SK-N-SH treated with all-trans-retinoic acid at 6 μM for 48 hours (cell line): Measurements from ENCODE around the gene IGF1.

Experiments used
- ATAC-seq: fragments of 200-7000 bp; cut with Tn5 transposase; 3 replicates; pipeline ENCODE4 v1.9.1; 2020; ENCODE audit warnings: mild to moderate bottlenecking, moderate library complexity
- ARNTL ChIP-seq: fragments of 450-650 bp; formaldehyde crosslinking; IDR thresholded peaks from 2 replicates; pipeline ENCODE4 v1.5.0; 2020; ENCODE audit warnings: low read depth, mild to moderate bottlenecking, moderate library complexity, borderline replicate concordance
- BACH2 ChIP-seq: fragments of 250-450 bp; sonication (Bioruptor Pico); IDR thresholded peaks from 2 replicates; pipeline ENCODE4 v1.9.0; 2021; ENCODE audit warnings: mild to moderate bottlenecking, borderline replicate concordance
- CSDC2 ChIP-seq: fragments of 250-450 bp; sonication (Bioruptor Pico); IDR thresholded peaks from 2 replicates; pipeline ENCODE4 v1.5.0; 2020; ENCODE audit warnings: mild to moderate bottlenecking, moderate library complexity
- CSRNP3 ChIP-seq: fragments of 250-450 bp; sonication (Bioruptor Pico); IDR thresholded peaks from 2 replicates; pipeline ENCODE4 v1.5.1; 2021; ENCODE audit warnings: mild to moderate bottlenecking, moderate library complexity
- ESRRG ChIP-seq: fragments of 250-450 bp; sonication (Bioruptor Pico); IDR thresholded peaks from 2 replicates; pipeline ENCODE4 v1.6.1; 2021; ENCODE audit warnings: mild to moderate bottlenecking
- GLIS3 ChIP-seq: fragments of 250-450 bp; sonication (Bioruptor Pico); IDR thresholded peaks from 2 replicates; pipeline ENCODE4 v1.5.0; 2020; ENCODE audit warnings: mild to moderate bottlenecking, moderate library complexity
- ISL1 ChIP-seq: fragments of 250-450 bp; sonication (Bioruptor Pico); IDR thresholded peaks from 2 replicates; pipeline ENCODE4 v2.1.2; 2022; ENCODE audit warnings: mild to moderate bottlenecking, moderate library complexity
- OSR1 ChIP-seq: fragments of 250-450 bp; sonication (Bioruptor Pico); IDR thresholded peaks from 2 replicates; pipeline ENCODE4 v1.8.0; 2022; ENCODE audit warnings: moderate library complexity, mild to moderate bottlenecking, inconsistent platforms
- PATZ1 ChIP-seq: fragments of 250-450 bp; sonication (Bioruptor Pico); IDR thresholded peaks from 2 replicates; pipeline ENCODE4 v1.8.0; 2020; ENCODE audit warnings: mild to moderate bottlenecking, moderate library complexity, borderline replicate concordance
- POU6F1 ChIP-seq: fragments of 250-450 bp; sonication (Bioruptor Pico); IDR thresholded peaks from 2 replicates; pipeline ENCODE4 v1.8.0; 2021; ENCODE audit warnings: low read depth, mild to moderate bottlenecking, moderate library complexity, borderline replicate concordance
- PPARA ChIP-seq: fragments of 250-450 bp; sonication (Bioruptor Pico); IDR thresholded peaks from 2 replicates; pipeline ENCODE4 v1.5.0; 2020; ENCODE audit warnings: mild to moderate bottlenecking, borderline replicate concordance
- RARB ChIP-seq: fragments of 250-450 bp; sonication (Bioruptor Pico); IDR thresholded peaks from 2 replicates; pipeline ENCODE4 v1.8.0; 2021; ENCODE audit warnings: mild to moderate bottlenecking, moderate library complexity
- TCF4 ChIP-seq: fragments of 250-450 bp; sonication (Bioruptor Pico); IDR thresholded peaks from 2 replicates; pipeline ENCODE4 v1.8.0; 2021; ENCODE audit warnings: mild to moderate bottlenecking, moderate library complexity, borderline replicate concordance
- TOX ChIP-seq: fragments of 250-450 bp; sonication (Bioruptor Pico); IDR thresholded peaks from 2 replicates; pipeline ENCODE4 v1.8.0; 2021; ENCODE audit warnings: mild to moderate bottlenecking, moderate library complexity, borderline replicate concordance
- TSHZ2 ChIP-seq: fragments of 250-450 bp; sonication (Bioruptor Pico); IDR thresholded peaks from 2 replicates; pipeline ENCODE4 v1.5.0; 2020; ENCODE audit warnings: mild to moderate bottlenecking, moderate library complexity
- ZC3H10 ChIP-seq: fragments of 250-450 bp; sonication (Bioruptor Pico); IDR thresholded peaks from 2 replicates; pipeline ENCODE4 v1.5.1; 2021; ENCODE audit warnings: mild to moderate bottlenecking, moderate library complexity
- ZFP3 ChIP-seq: fragments of 250-450 bp; sonication (Bioruptor Pico); IDR thresholded peaks from 2 replicates; pipeline ENCODE4 v1.5.0; 2020; ENCODE audit warnings: mild to moderate bottlenecking, moderate library complexity
- ZFP30 ChIP-seq: fragments of 450-650 bp; formaldehyde crosslinking; IDR thresholded peaks from 2 replicates; pipeline ENCODE4 v1.5.0; 2022; ENCODE audit warnings: mild to moderate bottlenecking, moderate library complexity
- ZNF565 ChIP-seq: fragments of 450-650 bp; formaldehyde crosslinking; conservative IDR thresholded peaks from 2 replicates; pipeline ENCODE4 v1.5.0; 2020; ENCODE audit warnings: low read depth, mild to moderate bottlenecking, moderate library complexity
- ZNF70 ChIP-seq: fragments of 450-650 bp; formaldehyde crosslinking; IDR thresholded peaks from 2 replicates; pipeline ENCODE4 v1.5.0; 2020; ENCODE audit warnings: mild to moderate bottlenecking, moderate library complexity
- ZNF8 ChIP-seq: fragments of 450-650 bp; formaldehyde crosslinking; IDR thresholded peaks from 2 replicates; pipeline ENCODE4 v1.5.0; 2020; ENCODE audit warnings: mild to moderate bottlenecking, moderate library complexity

The IGF1 gene

GRCh38 chr12:102390068-102390467 is 90.3 kb downstream of the IGF1 start:
- no peak for TF ChIP-seq TOX (CRISPR knock-in tag)
- no peak for TF ChIP-seq RARB (CRISPR knock-in tag)
- no peak for TF ChIP-seq OSR1 (CRISPR knock-in tag)
- TF ChIP-seq ZNF565 (CRISPR knock-in tag), result no peak
- no peak for TF ChIP-seq GLIS3 (CRISPR knock-in tag)
- no peak for TF ChIP-seq BACH2
- no peak for TF ChIP-seq ZNF70
- TF ChIP-seq ZFP3 (CRISPR knock-in tag), result no peak
- TF ChIP-seq ARNTL (CRISPR knock-in tag), result no peak
- no peak for TF ChIP-seq POU6F1 (CRISPR knock-in tag)
- TF ChIP-seq PATZ1, result no peak
- no peak for TF ChIP-seq ZC3H10 (CRISPR knock-in tag)
- ATAC-seq, result no peak

GRCh38 chr12:102388469-102388868 is 91.9 kb downstream of the IGF1 start:
- TF ChIP-seq TOX (CRISPR knock-in tag), result no peak
- no peak for TF ChIP-seq RARB (CRISPR knock-in tag)
- no peak for TF ChIP-seq TCF4 (CRISPR knock-in tag)
- TF ChIP-seq ZFP30 (CRISPR knock-in tag), result no peak
- TF ChIP-seq ESRRG (CRISPR knock-in tag), result no peak
- no peak for TF ChIP-seq OSR1 (CRISPR knock-in tag)
- TF ChIP-seq ZFP3 (CRISPR knock-in tag), result no peak
- TF ChIP-seq ISL1 (CRISPR knock-in tag), result no peak
- TF ChIP-seq CSDC2 (CRISPR knock-in tag), result no peak
- no peak for TF ChIP-seq TSHZ2 (CRISPR knock-in tag)
- TF ChIP-seq POU6F1 (CRISPR knock-in tag), result no peak
- no peak for TF ChIP-seq ARNTL (CRISPR knock-in tag)
- no peak for TF ChIP-seq ZNF8 (CRISPR knock-in tag)
- ATAC-seq, result no peak

- TF ChIP-seq TCF4 (CRISPR knock-in tag) (no peak), ZFP3 (CRISPR knock-in tag) (no peak), ESRRG (CRISPR knock-in tag) (no peak), GLIS3 (CRISPR knock-in tag) (no peak), RARB (CRISPR knock-in tag) (no peak), ZFP30 (CRISPR knock-in tag) (no peak), ZNF70 (no peak), TOX (CRISPR knock-in tag) (no peak), PPARA (CRISPR knock-in tag) (no peak), ISL1 (CRISPR knock-in tag) (no peak), TSHZ2 (CRISPR knock-in tag) (no peak), CSRNP3 (CRISPR knock-in tag) (no peak), ARNTL (CRISPR knock-in tag) (no peak)
- no peak for ATAC-seq
Measured at GRCh38 chr12:102385343-102385742, 95.0 kb downstream of the IGF1 start.
